HG02884 (cell line): Measurements from ENCODE around the gene ESPNL.

Source experiments
- ATAC-seq: cut with Tn5 transposase; IDR thresholded peaks from one replicate; pipeline ENCODE4 v1.9.1; 2021; ENCODE audit warnings: mild to moderate bottlenecking, moderate library complexity; ENCODE audit not compliant: unreplicated experiment

ESPNL gene

GRCh38 chr2:238139196-238140039 is 39.3 kb downstream of the ESPNL start:
- ATAC-seq: no peak

- no peak for ATAC-seq
These were observed 39.9 kb downstream of the ESPNL start for GRCh38 chr2:238140040-238140439.

GRCh38 chr2:238140721-238141540 is 40.8 kb downstream of the ESPNL start:
- ATAC-seq: no peak

DNA sequence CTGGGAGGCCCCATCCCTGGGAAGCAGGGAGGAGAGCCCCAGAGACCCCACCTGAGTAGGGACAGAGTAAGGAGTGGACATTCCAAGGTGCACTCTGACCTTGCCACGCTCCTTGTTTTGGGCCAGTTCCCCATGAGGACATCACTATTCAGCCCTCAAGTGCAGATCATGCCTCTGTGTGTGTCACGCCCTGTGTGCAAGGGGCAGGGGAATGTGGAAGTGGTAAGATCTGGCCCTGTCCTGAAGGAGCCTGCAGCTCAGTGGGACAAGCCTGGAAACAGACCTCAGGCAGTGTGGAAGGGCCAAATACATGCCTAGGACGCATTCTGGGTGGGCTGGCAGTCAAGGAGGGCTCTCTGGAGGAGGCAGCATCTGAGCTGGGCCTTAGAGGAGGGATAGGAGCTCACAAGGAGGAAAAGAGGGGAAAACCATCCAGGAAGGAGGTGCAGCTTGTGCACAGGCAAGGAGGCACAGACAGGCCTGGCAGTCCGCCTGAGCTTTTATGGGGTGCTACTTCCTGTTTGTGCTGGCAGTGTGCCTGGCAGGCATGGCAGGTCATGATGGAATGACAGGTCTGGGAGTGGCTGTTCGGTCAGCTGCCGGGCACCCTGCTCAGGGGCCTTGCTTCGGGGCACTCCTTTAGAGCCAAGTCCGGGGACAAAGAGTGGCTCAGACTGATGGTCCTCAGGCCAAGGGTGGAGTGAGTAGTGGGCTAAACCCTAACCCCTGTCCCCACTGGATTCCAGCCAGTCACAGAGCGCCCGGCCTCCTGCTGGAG is 41.6 kb downstream of the ESPNL start:
- ATAC-seq: no peak

- no peak for ATAC-seq
These were observed 42.5 kb downstream of the ESPNL start for GRCh38 chr2:238142382-238143205.

DNA sequence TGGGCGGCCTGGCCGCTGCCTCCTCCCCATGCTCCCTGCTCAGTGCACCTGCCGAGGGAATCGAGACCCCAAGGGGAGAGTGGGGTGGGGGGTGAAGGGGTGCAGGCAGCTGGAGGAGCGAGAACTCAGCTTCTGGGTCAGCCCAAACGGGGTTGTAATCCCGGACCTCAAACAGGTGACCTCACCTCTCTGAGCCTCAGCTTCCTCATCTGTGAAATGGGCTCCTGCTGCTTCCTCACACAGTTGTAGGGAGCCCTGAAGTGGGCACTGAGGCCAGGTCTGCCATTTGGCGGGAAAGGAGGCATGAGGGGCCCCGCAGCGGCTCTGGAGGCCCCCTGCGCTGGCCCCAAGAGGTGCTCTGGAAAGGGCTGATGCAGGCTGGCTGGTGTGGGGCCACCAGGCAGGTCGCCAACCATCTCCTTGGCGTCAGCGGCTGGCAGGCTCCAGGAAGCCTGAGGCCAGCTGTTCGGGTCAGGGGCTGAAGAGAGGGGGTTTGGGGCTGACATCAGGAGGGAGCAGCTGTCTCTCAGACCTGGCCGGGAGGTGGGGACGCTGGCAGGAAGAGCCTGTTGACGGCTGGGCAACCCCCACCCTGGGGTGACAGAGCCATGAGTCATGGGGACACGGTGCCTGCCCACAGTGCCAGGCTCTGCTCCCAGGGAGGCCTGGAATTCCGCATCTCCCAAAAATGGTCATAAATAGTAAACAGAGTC is 43.3 kb downstream of the ESPNL start:
- ATAC-seq: no peak

DNA sequence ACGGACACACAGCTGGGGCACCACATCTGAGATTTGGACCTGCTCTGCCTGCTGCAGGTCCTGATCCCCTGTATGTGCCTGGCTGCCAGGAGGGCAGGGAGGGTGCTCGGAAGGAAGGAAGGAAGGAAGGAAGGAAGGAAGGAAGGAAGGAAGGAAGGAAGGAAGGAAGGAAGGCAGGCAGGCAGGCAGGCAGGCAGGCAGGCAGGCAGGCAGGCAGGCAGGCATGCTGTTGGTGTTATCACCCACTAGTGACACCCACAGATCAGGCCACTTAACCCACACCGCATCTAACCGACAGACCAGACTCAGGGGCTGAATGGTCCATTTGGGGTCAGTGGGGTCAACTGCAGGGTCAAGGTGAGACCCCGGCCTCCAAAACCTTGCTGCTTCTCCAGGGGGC is 44.1 kb downstream of the ESPNL start:
- ATAC-seq: no peak

DNA sequence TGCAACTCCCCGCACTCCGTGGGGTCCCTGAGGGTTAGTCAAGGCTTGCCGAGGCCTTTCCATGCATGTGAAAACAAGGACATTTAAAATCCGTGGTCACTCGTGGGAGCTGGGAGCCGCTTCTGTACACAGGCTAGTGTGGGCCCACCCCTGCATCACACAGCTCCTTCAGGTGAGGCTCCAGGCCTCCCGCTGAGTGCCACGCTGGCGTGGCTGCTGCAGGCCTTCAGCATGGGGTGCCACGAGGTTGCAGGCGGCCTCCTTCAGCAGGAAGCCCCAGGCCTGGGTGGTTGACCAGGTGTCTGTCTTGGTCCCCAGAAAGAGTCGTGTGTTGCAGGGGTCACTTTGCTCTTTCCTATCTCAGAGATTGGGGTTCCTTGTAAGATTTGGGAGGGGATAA is 44.9 kb downstream of the ESPNL start:
- no peak for ATAC-seq

- no peak for ATAC-seq
These were observed 45.7 kb downstream of the ESPNL start for GRCh38 chr2:238145851-238146250.

- ATAC-seq: no peak
These were observed 46.9 kb downstream of the ESPNL start for GRCh38 chr2:238146884-238147544.

- ATAC-seq: no peak
These were observed 48.8 kb downstream of the ESPNL start for GRCh38 chr2:238148981-238149380.

GRCh38 chr2:238149841-238150572 is 49.9 kb downstream of the ESPNL start:
- ATAC-seq: no peak

- no peak for ATAC-seq
These were observed 50.5 kb downstream of the ESPNL start for GRCh38 chr2:238150686-238151085.

- ATAC-seq: no peak
These were observed 51.1 kb downstream of the ESPNL start for GRCh38 chr2:238151205-238151604.

DNA sequence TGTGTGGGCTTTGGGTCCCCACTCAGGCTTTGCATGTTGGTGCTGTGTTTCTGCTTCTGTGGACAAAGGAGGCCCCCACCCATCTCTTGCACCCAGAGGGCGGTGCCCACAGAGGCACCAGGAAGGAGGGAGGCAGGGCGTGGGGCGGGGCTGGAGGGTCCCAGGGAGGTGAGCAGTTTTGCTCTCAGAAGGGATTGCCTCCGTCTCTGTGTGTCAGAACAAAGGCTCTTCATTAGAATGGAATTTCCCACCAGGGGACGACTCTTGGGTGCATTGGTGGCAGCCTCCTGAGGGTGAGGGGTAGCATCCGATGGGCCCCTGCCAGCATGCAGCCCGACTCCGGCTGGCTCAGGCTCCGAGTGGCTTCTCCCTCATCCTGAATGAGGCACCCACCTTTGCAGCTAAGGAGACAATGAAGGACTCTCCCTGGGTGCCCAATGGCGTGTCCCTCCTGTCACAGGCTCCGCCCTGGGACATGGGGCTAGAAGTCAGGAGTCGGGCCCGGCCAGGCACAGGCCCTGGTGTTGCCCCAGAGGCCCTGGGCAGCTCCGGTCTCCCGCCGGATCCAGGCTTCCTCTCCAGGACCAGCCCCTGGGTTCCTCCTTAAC is 51.6 kb downstream of the ESPNL start:
- ATAC-seq: no peak

- ATAC-seq: no peak
These were observed 52.9 kb downstream of the ESPNL start for GRCh38 chr2:238152771-238153688.

GRCh38 chr2:238154570-238154969 is 54.4 kb downstream of the ESPNL start:
- no peak for ATAC-seq
